K562 (cell line): ENCODE measurements around the gene SEPTIN6. TPM values are rescaled to one million over a fixed set of nuclear protein-coding genes. Genes with fewer than 3 reads are reported as not detected.

Experiments
- HNRNPUL1 ChIP-seq: fragments of 200-400 bp; formaldehyde crosslinking; IDR thresholded peaks from 2 replicates; pipeline ENCODE4 v1.6.1; 2017; ENCODE audit warnings: low read length
- HOXB6 ChIP-seq: fragments of 250-450 bp; sonication (Bioruptor Pico); IDR thresholded peaks from 2 replicates; pipeline ENCODE4 v1.5.1; 2022; ENCODE audit warnings: mild to moderate bottlenecking, borderline replicate concordance
- KHSRP ChIP-seq: fragments of 450-650 bp; IDR thresholded peaks from 2 replicates; pipeline ENCODE4 v1.6.1; 2017
- NBN ChIP-seq: fragments of 450-650 bp; IDR thresholded peaks from 2 replicates; pipeline ENCODE4 v1.6.1; 2016; ENCODE audit warnings: low read depth, mild to moderate bottlenecking
- RBM15 ChIP-seq: fragments of 200-400 bp; formaldehyde crosslinking; IDR thresholded peaks from 2 replicates; pipeline ENCODE4 v1.6.1; 2018; ENCODE audit warnings: mild to moderate bottlenecking, low read length, moderate library complexity; ENCODE audit not compliant: insufficient read depth
- STAT5A ChIP-seq: IDR thresholded peaks from 2 replicates; pipeline ENCODE4 v1.6.1; 2012; ENCODE audit warnings: low read length, inconsistent platforms, borderline replicate concordance
- THRAP3 ChIP-seq: fragments of 450-650 bp; IDR thresholded peaks from 2 replicates; pipeline ENCODE4 v1.6.1; 2016; ENCODE audit warnings: mild to moderate bottlenecking, inconsistent platforms, borderline replicate concordance
- ZBTB40 ChIP-seq, 2 experiments: fragments of 450-650 bp in 1 of 2; sonication (generic) in 1 of 2; formaldehyde crosslinking in 1 of 2; IDR thresholded peaks; 2 replicates each; pipeline versions ENCODE4 v1.7.1 to v1.9.0; 2016 to 2022; ENCODE audit warnings: inconsistent platforms in 1 of 2, mild to moderate bottlenecking in 1 of 2, missing genetic modification reagents in 1 of 2
- ZFPM2 ChIP-seq: fragments of 250-450 bp; sonication (Bioruptor Pico); IDR thresholded peaks from 2 replicates; pipeline ENCODE4 v1.5.1; 2022; ENCODE audit warnings: mild to moderate bottlenecking
- ZNF217 ChIP-seq: sonication (generic); formaldehyde crosslinking; IDR thresholded peaks from 2 replicates; pipeline ENCODE4 v1.8.0; 2022; ENCODE audit warnings: mild to moderate bottlenecking, missing genetic modification reagents
- ZNF584 ChIP-seq: fragments of 200-800 bp; sonication (Bioruptor generic); IDR thresholded peaks from 2 replicates; pipeline ENCODE4 v1.6.1; 2016; ENCODE audit warnings: low read depth, mild to moderate bottlenecking, missing genetic modification characterization, missing compliant biosample characterization
- ZSCAN32 ChIP-seq: fragments of 450-650 bp; formaldehyde crosslinking; IDR thresholded peaks from 2 replicates; pipeline ENCODE4 v1.4.0; 2020; ENCODE audit warnings: mild to moderate bottlenecking, moderate library complexity
- polyA plus RNA-seq, 8 experiments: library from polyadenylated mRNA; depleted of rRNA in 4 of 8; stranded (reverse) in 5 of 8; unstranded in 3 of 8; fragments of >200 nt; fragmentation: Nextera tagmentation in 2 of 8; fragmentation: Illumina TruSeq in 1 of 8; extraction: Ambion mirVana in 2 of 8; extraction: Trizol in 1 of 8; gene quantifications; 2 replicates each; pipeline versions ENCODE4 v1.2.1 to v1.2.3, GENCODE V29; 2011 to 2014; ENCODE audit warnings: inconsistent platforms in 1 of 8, missing spikeins in 1 of 8
- total RNA-seq, 7 experiments: library from RNA; depleted of rRNA in 6 of 7; stranded (reverse); fragments of >200 nt in 6 of 7; fragmentation: Illumina TruSeq in 2 of 7; extraction: Trizol in 2 of 7; gene quantifications; 2 replicates each; pipeline versions ENCODE4 v1.2.1 to v1.2.3, GENCODE V29; 2011 to 2021; ENCODE audit warnings: low replicate concordance in 1 of 7
- TF ChIP-seq, protein P1 (sequence below): sonication (generic); formaldehyde crosslinking; IDR thresholded peaks from 2 replicates; pipeline ENCODE4 v1.8.0; 2022; ENCODE audit warnings: missing genetic modification reagents, mild to moderate bottlenecking, borderline replicate concordance
- TF ChIP-seq, protein P2 (sequence below): sonication (generic); formaldehyde crosslinking; IDR thresholded peaks from 2 replicates; pipeline ENCODE4 v1.8.0; 2022; ENCODE audit warnings: missing genetic modification reagents, mild to moderate bottlenecking, moderate library complexity, borderline replicate concordance

SEPTIN6 gene
- total and polyA plus RNA-seq, 9 of the 15 experiments (the other 6 are each of a cell fraction or from before 2014, with no cell fraction given) = 8.4 to 67.0 (median 37.8) TPM

GRCh38 chrX:119690921-119691716 lies 1.8 kb downstream of the SEPTIN6 start (continued):
- 0 out of 2 replicates have a peak, but pooled peaks have one; percentile 18 for TF ChIP-seq ZBTB40 (IDR thresholded peaks at IDR 0.05)
- TF ChIP-seq ZBTB40 (CRISPR knock-in tag; IDR thresholded peaks at IDR 0.05) = no peak
- no peak for TF ChIP-seq RBM15
- no peak for TF ChIP-seq THRAP3
- no peak for TF ChIP-seq ZNF217 (CRISPR knock-in tag)
- no peak for TF ChIP-seq ZNF584
- TF ChIP-seq NBN = no peak
- TF ChIP-seq STAT5A = peak; percentile 74
- TF ChIP-seq, protein P1, sequence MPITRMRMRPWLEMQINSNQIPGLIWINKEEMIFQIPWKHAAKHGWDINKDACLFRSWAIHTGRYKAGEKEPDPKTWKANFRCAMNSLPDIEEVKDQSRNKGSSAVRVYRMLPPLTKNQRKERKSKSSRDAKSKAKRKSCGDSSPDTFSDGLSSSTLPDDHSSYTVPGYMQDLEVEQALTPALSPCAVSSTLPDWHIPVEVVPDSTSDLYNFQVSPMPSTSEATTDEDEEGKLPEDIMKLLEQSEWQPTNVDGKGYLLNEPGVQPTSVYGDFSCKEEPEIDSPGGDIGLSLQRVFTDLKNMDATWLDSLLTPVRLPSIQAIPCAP (CRISPR knock-in tag) = no peak
- TF ChIP-seq HNRNPUL1 = no peak
- no peak for TF ChIP-seq KHSRP
- TF ChIP-seq HOXB6 (CRISPR knock-in tag) = no peak
- no peak for TF ChIP-seq ZSCAN32 (CRISPR knock-in tag)
- TF ChIP-seq ZFPM2 = no peak
- TF ChIP-seq, protein P2, sequence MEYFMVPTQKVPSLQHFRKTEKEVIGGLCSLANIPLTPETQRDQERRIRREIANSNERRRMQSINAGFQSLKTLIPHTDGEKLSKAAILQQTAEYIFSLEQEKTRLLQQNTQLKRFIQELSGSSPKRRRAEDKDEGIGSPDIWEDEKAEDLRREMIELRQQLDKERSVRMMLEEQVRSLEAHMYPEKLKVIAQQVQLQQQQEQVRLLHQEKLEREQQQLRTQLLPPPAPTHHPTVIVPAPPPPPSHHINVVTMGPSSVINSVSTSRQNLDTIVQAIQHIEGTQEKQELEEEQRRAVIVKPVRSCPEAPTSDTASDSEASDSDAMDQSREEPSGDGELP = no peak
